KOPT-K1 (cell line): ENCODE measurements around the gene CCDC102A.

Experiments used
- H3K27ac ChIP-seq: fragments of 200-600 bp; sonication (generic); 2 replicates; pipeline ENCODE4 v1.5.1; 2016; ENCODE audit warnings: antibody characterized with exemption, mild to moderate bottlenecking, low read depth, low read length; ENCODE audit not compliant: poor library complexity, severe bottlenecking
- H3K36me3 ChIP-seq: fragments of 200-600 bp; sonication (generic); 2 replicates; pipeline ENCODE4 v1.5.1; 2017; ENCODE audit warnings: antibody characterized with exemption, mild to moderate bottlenecking, low read length, moderate library complexity; ENCODE audit not compliant: insufficient read depth
- H3K9me3 ChIP-seq: fragments of 200-600 bp; sonication (generic); 2 replicates; pipeline ENCODE4 v1.5.1; 2017; ENCODE audit warnings: antibody characterized with exemption, low read length, mild to moderate bottlenecking; ENCODE audit not compliant: insufficient read depth, poor library complexity, severe bottlenecking

The CCDC102A gene

GRCh38 chr16:57536306-57537193 lies at the start of gene CCDC102A:
Gene CCDC102A, minus strand, starts transcription at chr16:57536571. Its CDS starts 7,394 bp downstream, at chr16:57529177.
- H3K36me3 ChIP-seq = no peaks in the 10 kb centered on the region
- H3K27ac ChIP-seq = peak within 1 kb of the TSS; percentile 87
- no peaks in the 10 kb centered on the region for H3K9me3 ChIP-seq

GRCh38 chr16:57585051-57585687 lies 48.8 kb upstream of the CCDC102A start:
- H3K9me3 ChIP-seq = no peaks in the 10 kb centered on the region

GRCh38 chr16:57579361-57579665 lies 42.9 kb upstream of the CCDC102A start:
- Histone ChIP-seq H3K36me3 (no peaks in the 10 kb centered on the region), H3K27ac (peak overlapping the region; percentile 81), H3K9me3 (no peaks in the 10 kb centered on the region)

More at GRCh38 chr16:57585051-57585687, 48.8 kb upstream of the CCDC102A start:
- Histone ChIP-seq H3K27ac (no peak overlapping the region), H3K36me3 (no peaks in the 10 kb centered on the region)

- Histone ChIP-seq H3K27ac (peak overlapping the region; percentile 81), H3K36me3 (no peaks in the 10 kb centered on the region), H3K9me3 (no peaks in the 10 kb centered on the region)
Observed at GRCh38 chr16:57578521-57579360, 42.4 kb upstream of the CCDC102A start.

GRCh38 chr16:57577691-57578224 lies 41.4 kb upstream of the CCDC102A start:
- Histone ChIP-seq H3K9me3 (no peaks in the 10 kb centered on the region), H3K36me3 (no peaks in the 10 kb centered on the region), H3K27ac (peak overlapping the region; percentile 81)

- peak overlapping the region; percentile 81 for H3K27ac ChIP-seq
- no peaks in the 10 kb centered on the region for H3K9me3 ChIP-seq
Observed at GRCh38 chr16:57577214-57577613, 40.8 kb upstream of the CCDC102A start.

GRCh38 chr16:57576429-57576870 lies 40.1 kb upstream of the CCDC102A start:
- Histone ChIP-seq H3K9me3 (no peaks in the 10 kb centered on the region), H3K27ac (peak overlapping the region; percentile 81), H3K36me3 (no peaks in the 10 kb centered on the region)

More at GRCh38 chr16:57577214-57577613, 40.8 kb upstream of the CCDC102A start:
- no peaks in the 10 kb centered on the region for H3K36me3 ChIP-seq

GRCh38 chr16:57575468-57576277 lies 39.3 kb upstream of the CCDC102A start:
- Histone ChIP-seq H3K36me3 (no peaks in the 10 kb centered on the region), H3K9me3 (no peaks in the 10 kb centered on the region), H3K27ac (peak overlapping the region; percentile 81)

GRCh38 chr16:57574646-57575467 lies 38.5 kb upstream of the CCDC102A start:
- Histone ChIP-seq H3K27ac (no peak overlapping the region), H3K9me3 (no peaks in the 10 kb centered on the region), H3K36me3 (no peaks in the 10 kb centered on the region)

- no peaks in the 10 kb centered on the region for H3K36me3 ChIP-seq
- no peak overlapping the region for H3K27ac ChIP-seq
- no peaks in the 10 kb centered on the region for H3K9me3 ChIP-seq
Observed at GRCh38 chr16:57574086-57574485, 37.7 kb upstream of the CCDC102A start.

GRCh38 chr16:57572978-57573728 lies 36.8 kb upstream of the CCDC102A start:
- H3K9me3 ChIP-seq = no peaks in the 10 kb centered on the region
- no peak overlapping the region for H3K27ac ChIP-seq
- H3K36me3 ChIP-seq = no peaks in the 10 kb centered on the region

- Histone ChIP-seq H3K27ac (no peak overlapping the region), H3K9me3 (no peaks in the 10 kb centered on the region), H3K36me3 (no peaks in the 10 kb centered on the region)
Observed at GRCh38 chr16:57571098-57571497, 34.7 kb upstream of the CCDC102A start.
